HEK293T (cell line): ENCODE measurements around the gene SCUBE1.
"Not testable (repeated sequence)": the region's sequence is repeated elsewhere in the genome, so short reads cannot be mapped to it uniquely, and the experiment has no call there.

Experiments
- ARNT ChIP-seq: fragments of 450-650 bp; IDR thresholded peaks from 2 replicates; pipeline ENCODE4 v1.6.1; 2017; ENCODE audit warnings: mild to moderate bottlenecking
- BHLHE40 ChIP-seq: fragments of 450-650 bp; IDR thresholded peaks from 2 replicates; pipeline ENCODE4 v1.6.1; 2016; ENCODE audit warnings: mild to moderate bottlenecking, moderate library complexity, borderline replicate concordance
- ELF4 ChIP-seq: fragments of 450-650 bp; IDR thresholded peaks from 2 replicates; pipeline ENCODE4 v1.6.1; 2017; ENCODE audit warnings: antibody characterized with exemption
- FOXA1 ChIP-seq: fragments of 450-650 bp; IDR thresholded peaks from 2 replicates; pipeline ENCODE4 v1.6.1; 2016; ENCODE audit warnings: mild to moderate bottlenecking
- FOXK2 ChIP-seq: fragments of 450-650 bp; IDR thresholded peaks from 2 replicates; pipeline ENCODE4 v1.6.1; 2016; ENCODE audit warnings: mild to moderate bottlenecking
- FOXM1 ChIP-seq: fragments of 450-650 bp; IDR thresholded peaks from 2 replicates; pipeline ENCODE4 v1.6.1; 2017; ENCODE audit warnings: mild to moderate bottlenecking, borderline replicate concordance
- HDGF ChIP-seq: fragments of 450-650 bp; IDR thresholded peaks from 2 replicates; pipeline ENCODE4 v1.6.1; 2017; ENCODE audit warnings: antibody characterized with exemption, borderline replicate concordance
- NFRKB ChIP-seq: fragments of 450-650 bp; IDR thresholded peaks from 2 replicates; pipeline ENCODE4 v1.6.1; 2016; ENCODE audit warnings: mild to moderate bottlenecking, moderate library complexity
- SUZ12 ChIP-seq: fragments of 450-650 bp; IDR thresholded peaks from 2 replicates; pipeline ENCODE4 v1.6.1; 2016; ENCODE audit warnings: mild to moderate bottlenecking
- TARDBP ChIP-seq: fragments of 450-650 bp; IDR thresholded peaks from 2 replicates; pipeline ENCODE4 v1.6.1; 2016

- not testable (repeated sequence) for TF ChIP-seq HDGF, FOXM1, SUZ12, ELF4, TARDBP, BHLHE40, FOXA1, FOXK2, NFRKB, ARNT
Measured at GRCh38 chr22:43355688-43356087, 12.5 kb upstream of the SCUBE1 start.
